Stimulated activated CD4-positive, alpha-beta T cell treated with anti-CD3 and anti-CD28 coated beads, Interleukin-4, amount 100 ng/mL, for 1 hour (primary cell): ENCODE data around the gene PARD3B.
A peak's percentile ranks its signal among the peaks of the same experiment; 100 is the strongest.

Experiments used
- DNase-seq: peaks from one replicate; pipeline ENCODE4 v3.0.0-alpha.2; 2020

The PARD3B gene

GRCh38 chr2:205590759-205591158 is 1045.5 kb downstream of the PARD3B start:
- DNase-seq: no peak

- no peak for DNase-seq
Measured at GRCh38 chr2:205593891-205594290, 1048.6 kb downstream of the PARD3B start.

- no peak for DNase-seq
Measured at GRCh38 chr2:205596581-205596980, 1051.3 kb downstream of the PARD3B start.

GRCh38 chr2:205605638-205606304 is 1060.5 kb downstream of the PARD3B start:
- DNase-seq: no peak

GRCh38 chr2:205607146-205607545 is 1061.9 kb downstream of the PARD3B start:
- DNase-seq: no peak

- no peak for DNase-seq
Measured at GRCh38 chr2:205609113-205609512, 1063.8 kb downstream of the PARD3B start.

GRCh38 chr2:205610437-205610836 is 1065.2 kb downstream of the PARD3B start:
- DNase-seq: no peak

GRCh38 chr2:205612636-205613035 is 1067.4 kb downstream of the PARD3B start:
- peak; percentile 38 for DNase-seq

- DNase-seq: no peak
Measured at GRCh38 chr2:205613970-205614559, 1068.8 kb downstream of the PARD3B start.

GRCh38 chr2:205614965-205615364 is 1069.7 kb downstream of the PARD3B start:
- no peak for DNase-seq

- no peak for DNase-seq
Measured at GRCh38 chr2:205617905-205618304, 1072.6 kb downstream of the PARD3B start.

GRCh38 chr2:205619600-205619999 is 1074.3 kb downstream of the PARD3B start:
- DNase-seq: no peak

GRCh38 chr2:205627085-205627484 is 1081.8 kb downstream of the PARD3B start:
- DNase-seq: no peak

GRCh38 chr2:205628422-205628821 is 1083.1 kb downstream of the PARD3B start:
- no peak for DNase-seq

GRCh38 chr2:205629091-205629776 is 1084.0 kb downstream of the PARD3B start:
- no peak for DNase-seq

- DNase-seq: no peak
Measured at GRCh38 chr2:205633994-205634393, 1088.7 kb downstream of the PARD3B start.

- no peak for DNase-seq
Measured at GRCh38 chr2:205636549-205637319, 1091.5 kb downstream of the PARD3B start.

- DNase-seq: no peak
Measured at GRCh38 chr2:205637320-205637602, 1092.0 kb downstream of the PARD3B start.

- no peak for DNase-seq
Measured at GRCh38 chr2:205637779-205638503, 1092.7 kb downstream of the PARD3B start.

- DNase-seq: no peak
Measured at GRCh38 chr2:205640716-205641115, 1095.4 kb downstream of the PARD3B start.

- no peak for DNase-seq
Measured at GRCh38 chr2:205642599-205643356, 1097.5 kb downstream of the PARD3B start.

- no peak for DNase-seq
Measured at GRCh38 chr2:205643391-205643885, 1098.2 kb downstream of the PARD3B start.
